Measurements from ENCODE around the gene DYNLT2. TPM values are rescaled to one million over a fixed set of nuclear protein-coding genes. Genes with fewer than 3 reads are reported as not detected.

Gene DYNLT2
- total RNA-seq = 0.48 and 1.1 TPM in 2 replicates

- peak; percentile 37 for DNase-seq (ENCODE audit: extremely low read depth, low read depth, low spot score)
These were observed at the start of gene DYNLT2, which contains the start of gene ERMARD for GRCh38 chr6:169751242-169752073. Gene DYNLT2 (minus strand): TSS chr6:169751572. CDS start chr6:169751458, 114 bp downstream. Gene ERMARD (plus strand): TSS chr6:169751622. CDS start chr6:169751658, 36 bp downstream.

- DNase-seq (ENCODE audit: extremely low read depth, low read depth, low spot score) = no peak
These were observed 49.5 kb upstream of the DYNLT2 start for GRCh38 chr6:169800668-169801395.

- no peak for DNase-seq (ENCODE audit: extremely low read depth, low read depth, low spot score)
These were observed 48.8 kb upstream of the DYNLT2 start for GRCh38 chr6:169800116-169800667.

- no peak for DNase-seq (ENCODE audit: extremely low read depth, low read depth, low spot score)
These were observed 48.1 kb upstream of the DYNLT2 start for GRCh38 chr6:169799474-169799926.

GRCh38 chr6:169798764-169799473 is 47.5 kb upstream of the DYNLT2 start:
- no peak for DNase-seq (ENCODE audit: extremely low read depth, low read depth, low spot score)

- no peak for DNase-seq (ENCODE audit: extremely low read depth, low read depth, low spot score)
These were observed 43.8 kb upstream of the DYNLT2 start for GRCh38 chr6:169795196-169795595.

GRCh38 chr6:169794317-169795055 is 43.1 kb upstream of the DYNLT2 start:
- DNase-seq (ENCODE audit: extremely low read depth, low read depth, low spot score) = no peak

- DNase-seq (ENCODE audit: extremely low read depth, low read depth, low spot score) = no peak
These were observed 42.0 kb upstream of the DYNLT2 start for GRCh38 chr6:169793408-169793807.

GRCh38 chr6:169792306-169793015 is 41.1 kb upstream of the DYNLT2 start:
- no peak for DNase-seq (ENCODE audit: extremely low read depth, low read depth, low spot score)

- no peak for DNase-seq (ENCODE audit: extremely low read depth, low read depth, low spot score)
These were observed 40.4 kb upstream of the DYNLT2 start for GRCh38 chr6:169791721-169792131.

- no peak for DNase-seq (ENCODE audit: extremely low read depth, low read depth, low spot score)
These were observed 38.9 kb upstream of the DYNLT2 start for GRCh38 chr6:169789944-169790927.

- no peak for DNase-seq (ENCODE audit: extremely low read depth, low read depth, low spot score)
These were observed 38.0 kb upstream of the DYNLT2 start for GRCh38 chr6:169789146-169789943.

GRCh38 chr6:169788809-169789145 is 37.4 kb upstream of the DYNLT2 start:
- DNase-seq (ENCODE audit: extremely low read depth, low read depth, low spot score) = no peak

- DNase-seq (ENCODE audit: extremely low read depth, low read depth, low spot score) = no peak
These were observed 36.4 kb upstream of the DYNLT2 start for GRCh38 chr6:169787797-169788196.

- no peak for DNase-seq (ENCODE audit: extremely low read depth, low read depth, low spot score)
These were observed 35.0 kb upstream of the DYNLT2 start for GRCh38 chr6:169786349-169786748.

- DNase-seq (ENCODE audit: extremely low read depth, low read depth, low spot score) = no peak
These were observed 34.2 kb upstream of the DYNLT2 start for GRCh38 chr6:169785566-169785965.

GRCh38 chr6:169784821-169785340 is 33.5 kb upstream of the DYNLT2 start:
- no peak for DNase-seq (ENCODE audit: extremely low read depth, low read depth, low spot score)
